Body of pancreas (tissue), 4 donors: ENCODE results near the gene CROCC2.

Experiments
- POLR2A ChIP-seq, 3 donors: fragments of 450-650 bp; IDR thresholded peaks; one replicate each; pipeline ENCODE4 v1.6.1; 2016; ENCODE audit warnings: antibody characterized with exemption in 3 of 3, mild to moderate bottlenecking in 2 of 3
- TF ChIP-seq, protein P1 (sequence below), 7 experiments: fragments of 450-650 bp in 4 of 7; fragments of 200-600 bp in 3 of 7; sonication (generic) in 3 of 7; IDR thresholded peaks; one replicate each; pipeline ENCODE4 v1.5.1; 2016 to 2019; ENCODE audit warnings: antibody characterized with exemption in 7 of 7

DNA sequence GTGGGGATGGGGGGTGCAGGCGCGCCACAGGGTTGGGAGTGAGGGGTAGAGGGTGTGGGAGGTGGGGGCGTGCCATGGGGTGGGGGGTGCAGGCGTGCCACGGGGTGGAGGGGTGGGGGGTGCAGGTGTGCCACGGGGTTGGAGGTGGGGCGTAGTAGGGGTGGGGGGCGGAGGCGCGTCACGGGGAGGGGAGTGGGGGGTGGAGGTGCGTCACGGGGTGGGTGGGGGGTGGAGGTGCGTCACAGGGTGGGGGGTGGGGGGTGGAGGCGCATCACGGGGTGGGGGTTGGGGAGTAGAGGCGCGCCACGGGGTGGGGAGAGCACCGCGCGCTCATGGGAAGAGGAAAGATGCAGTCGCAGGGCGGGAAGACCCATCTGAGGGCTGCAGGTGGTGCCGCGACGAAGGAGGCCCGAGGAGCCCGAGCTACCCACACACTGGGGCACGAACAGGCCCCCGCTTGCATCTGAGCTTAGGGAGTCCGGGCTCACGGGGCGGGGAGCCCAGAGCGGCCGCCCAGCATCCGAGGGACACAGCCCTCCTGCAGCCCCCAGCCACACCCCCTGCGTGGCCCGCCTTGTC lies 129.8 kb downstream of the CROCC2 start:
- no peak for TF ChIP-seq POLR2A (IDR thresholded peaks at IDR 0.05)
- TF ChIP-seq, protein P1, sequence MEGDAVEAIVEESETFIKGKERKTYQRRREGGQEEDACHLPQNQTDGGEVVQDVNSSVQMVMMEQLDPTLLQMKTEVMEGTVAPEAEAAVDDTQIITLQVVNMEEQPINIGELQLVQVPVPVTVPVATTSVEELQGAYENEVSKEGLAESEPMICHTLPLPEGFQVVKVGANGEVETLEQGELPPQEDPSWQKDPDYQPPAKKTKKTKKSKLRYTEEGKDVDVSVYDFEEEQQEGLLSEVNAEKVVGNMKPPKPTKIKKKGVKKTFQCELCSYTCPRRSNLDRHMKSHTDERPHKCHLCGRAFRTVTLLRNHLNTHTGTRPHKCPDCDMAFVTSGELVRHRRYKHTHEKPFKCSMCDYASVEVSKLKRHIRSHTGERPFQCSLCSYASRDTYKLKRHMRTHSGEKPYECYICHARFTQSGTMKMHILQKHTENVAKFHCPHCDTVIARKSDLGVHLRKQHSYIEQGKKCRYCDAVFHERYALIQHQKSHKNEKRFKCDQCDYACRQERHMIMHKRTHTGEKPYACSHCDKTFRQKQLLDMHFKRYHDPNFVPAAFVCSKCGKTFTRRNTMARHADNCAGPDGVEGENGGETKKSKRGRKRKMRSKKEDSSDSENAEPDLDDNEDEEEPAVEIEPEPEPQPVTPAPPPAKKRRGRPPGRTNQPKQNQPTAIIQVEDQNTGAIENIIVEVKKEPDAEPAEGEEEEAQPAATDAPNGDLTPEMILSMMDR (IDR thresholded peaks at IDR 0.05): no peak
